GM18519 (cell line): ENCODE results near the gene ORC1.
A peak's percentile ranks its signal among the peaks of the same experiment; 100 is the strongest.
"Not testable (repeated sequence)": the region's sequence is repeated elsewhere in the genome, so short reads cannot be mapped to it uniquely, and the experiment has no call there.

Experiments used
- ATAC-seq: cut with Tn5 transposase; IDR thresholded peaks from one replicate; pipeline ENCODE4 v1.9.1; 2021; ENCODE audit warnings: mild to moderate bottlenecking, moderate library complexity; ENCODE audit not compliant: unreplicated experiment, low FRiP score

ORC1 gene

GRCh38 chr1:52393174-52393573 is 11.0 kb downstream of the ORC1 start:
- no peak for ATAC-seq

- no peak for ATAC-seq
Measured at GRCh38 chr1:52386458-52386857, 17.8 kb downstream of the ORC1 start.

- no peak for ATAC-seq
Measured at GRCh38 chr1:52385376-52385775, 18.8 kb downstream of the ORC1 start.

GRCh38 chr1:52369851-52370250 is 34.4 kb downstream of the ORC1 start:
- ATAC-seq, result not testable (repeated sequence)

- no peak for ATAC-seq
Measured at GRCh38 chr1:52368383-52369172, 35.6 kb downstream of the ORC1 start.

- no peak for ATAC-seq
Measured at GRCh38 chr1:52367272-52367671, 37.0 kb downstream of the ORC1 start.

GRCh38 chr1:52366517-52366827 is 37.8 kb downstream of the ORC1 start:
- no peak for ATAC-seq

GRCh38 chr1:52365746-52366516 is 38.3 kb downstream of the ORC1 start, which contains the start of gene CC2D1B:
CC2D1B (minus strand) TSS chr1:52366205; CDS start chr1:52364620, 1,585 bp downstream.
- peak; percentile 86 for ATAC-seq

GRCh38 chr1:52365071-52365745 is 39.0 kb downstream of the ORC1 start:
- no peak for ATAC-seq

GRCh38 chr1:52364235-52364839 is 39.9 kb downstream of the ORC1 start:
- no peak for ATAC-seq

GRCh38 chr1:52360595-52360968 is 43.6 kb downstream of the ORC1 start:
- no peak for ATAC-seq

- ATAC-seq, result no peak
Measured at GRCh38 chr1:52359676-52360594, 44.3 kb downstream of the ORC1 start.

- ATAC-seq, result no peak
Measured at GRCh38 chr1:52358851-52359497, 45.2 kb downstream of the ORC1 start.

- no peak for ATAC-seq
Measured at GRCh38 chr1:52357397-52357796, 46.8 kb downstream of the ORC1 start.

GRCh38 chr1:52356818-52357355 is 47.3 kb downstream of the ORC1 start:
- ATAC-seq, result no peak

- no peak for ATAC-seq
Measured at GRCh38 chr1:52355847-52356505, 48.2 kb downstream of the ORC1 start.

GRCh38 chr1:52355436-52355835 is 48.8 kb downstream of the ORC1 start:
- ATAC-seq, result no peak

GRCh38 chr1:52352690-52353089 is 51.5 kb downstream of the ORC1 start:
- no peak for ATAC-seq
